Stimulated activated CD4-positive, alpha-beta T cell treated with anti-CD3 and anti-CD28 coated beads, Interleukin-4, amount 100 ng/mL, for 4 hours (primary cell): ENCODE data around the gene FOXA2.
"Not testable (repeated sequence)": the region's sequence is repeated elsewhere in the genome, so short reads cannot be mapped to it uniquely, and the experiment has no call there.

ENCODE experiments used
- DNase-seq, 2 experiments: peaks; one replicate each; pipeline ENCODE4 v3.0.0-alpha.2; 2020

The FOXA2 gene

DNA sequence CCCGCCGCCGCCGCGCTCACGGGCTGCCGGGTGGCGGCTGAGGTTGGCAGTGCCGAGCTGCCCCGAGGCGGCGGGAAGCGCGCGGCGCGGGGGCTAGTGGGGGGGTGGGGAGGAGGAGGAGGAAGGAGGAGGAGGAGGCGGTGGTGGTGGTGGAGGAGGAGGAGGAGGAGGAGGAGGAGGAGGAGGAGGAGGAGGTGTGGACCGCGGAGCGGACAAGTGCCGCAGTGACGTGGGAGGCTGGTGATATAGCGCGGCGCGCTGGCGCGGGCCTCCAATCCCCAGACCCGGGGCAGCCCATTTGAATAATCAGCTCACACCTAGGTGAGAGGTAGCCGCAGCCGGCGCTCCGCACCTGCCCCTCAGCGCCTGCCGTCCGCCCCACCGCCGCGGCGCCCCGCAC is at the start of gene FOXA2:
FOXA2 (minus strand) TSS at position 51 of the 400 bp plus-strand sequence. CDS start 294 bp downstream, outside the sequence.
- no peak for DNase-seq

DNA sequence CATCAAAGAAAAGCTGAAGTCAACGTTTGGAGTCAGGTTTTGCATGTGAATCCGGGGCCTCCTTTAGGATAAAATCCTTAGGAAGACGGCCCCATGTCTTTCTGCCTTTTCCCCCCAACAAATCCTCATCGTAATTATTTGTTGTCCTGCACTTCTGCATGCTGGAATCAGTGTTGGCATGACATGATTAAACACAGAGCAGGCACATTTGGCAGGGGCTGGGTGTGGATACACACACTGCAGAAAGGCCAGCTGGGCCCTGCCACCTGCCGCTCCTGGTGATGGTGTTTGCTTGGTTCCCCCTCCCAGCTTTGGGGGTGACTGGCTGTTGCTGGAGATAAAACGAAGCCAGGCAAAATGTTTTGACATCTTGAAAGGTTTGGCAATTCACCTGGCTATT is 46.3 kb upstream of the FOXA2 start:
- DNase-seq, result no peak

DNA sequence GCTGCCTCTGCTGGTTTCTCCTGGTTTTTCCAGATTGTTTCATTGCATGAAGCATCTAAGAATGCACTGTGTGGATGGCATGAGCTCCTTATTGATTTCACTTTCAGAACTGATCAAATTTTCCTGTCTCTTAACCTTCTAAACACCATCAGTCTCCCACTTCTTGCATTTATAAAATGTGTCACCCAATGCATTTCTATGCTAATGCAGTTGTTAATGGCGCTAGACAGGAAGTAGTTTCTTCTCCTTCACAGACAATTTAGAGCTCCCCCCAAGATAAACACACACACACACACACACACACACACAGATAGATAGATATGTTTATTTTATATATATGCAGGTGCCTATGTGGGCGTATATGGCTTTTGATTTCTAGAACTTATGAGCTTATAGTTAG is 45.6 kb upstream of the FOXA2 start:
- DNase-seq, result no peak

DNA sequence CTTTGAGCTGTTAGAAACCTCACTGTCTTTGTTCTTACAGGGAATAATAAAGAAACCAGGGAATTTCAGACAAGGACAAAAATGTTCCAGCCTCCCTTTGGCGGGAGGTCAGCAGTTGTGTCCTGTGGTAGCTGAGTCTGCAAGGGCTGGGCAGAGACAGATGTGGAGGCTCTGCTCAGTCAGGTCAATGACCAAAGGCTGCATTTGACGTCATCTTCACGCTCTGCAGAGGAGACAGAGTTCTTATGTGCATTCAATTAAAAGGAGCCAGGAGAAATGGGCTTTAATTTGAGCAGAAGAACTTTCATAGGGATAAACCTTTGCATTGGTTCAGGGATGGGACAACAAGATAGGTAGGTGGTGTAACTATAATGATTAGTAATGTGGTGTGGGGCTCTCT is 45.1 kb upstream of the FOXA2 start:
- no peak for DNase-seq

DNA sequence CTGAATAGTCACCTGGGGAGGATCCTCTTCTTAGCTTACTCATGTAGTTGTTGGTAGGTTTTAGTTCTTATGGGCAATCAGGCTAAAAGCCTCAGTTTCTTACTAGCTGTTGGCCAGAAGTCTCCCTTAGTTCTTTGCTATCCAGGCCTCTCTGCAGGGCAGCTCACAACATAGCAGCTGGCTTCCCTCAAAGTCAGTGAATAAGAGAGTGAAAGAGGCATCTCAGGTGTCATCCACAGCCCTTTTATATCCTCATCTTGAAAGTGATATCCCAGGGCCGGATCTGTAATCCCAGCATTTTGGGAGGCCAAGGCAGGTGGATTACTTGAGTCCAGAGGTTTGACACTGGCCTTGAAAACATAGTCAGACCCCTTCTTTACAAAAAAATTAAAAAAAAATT is 42.1 kb upstream of the FOXA2 start:
- DNase-seq, result no peak

DNA sequence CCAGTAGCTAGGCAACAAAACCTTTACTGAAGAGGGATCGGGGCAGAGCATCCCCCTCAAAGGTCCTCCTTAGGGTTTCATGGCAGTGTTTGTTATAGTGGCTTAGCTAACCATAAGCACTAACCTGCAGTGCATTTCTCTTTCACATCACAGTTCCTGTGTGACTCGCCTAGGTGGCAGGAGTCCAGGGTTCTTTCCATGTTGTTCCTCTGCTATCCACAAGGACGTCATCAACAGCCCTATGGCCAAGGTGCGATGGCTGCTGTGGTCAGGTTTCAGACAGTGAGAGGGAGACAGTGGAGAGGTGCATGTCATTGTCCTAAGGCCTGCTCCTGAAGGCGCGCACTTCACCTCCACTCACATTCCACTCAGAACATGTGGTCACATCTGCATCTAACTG is 38.8 kb upstream of the FOXA2 start:
- DNase-seq, result no peak

DNA sequence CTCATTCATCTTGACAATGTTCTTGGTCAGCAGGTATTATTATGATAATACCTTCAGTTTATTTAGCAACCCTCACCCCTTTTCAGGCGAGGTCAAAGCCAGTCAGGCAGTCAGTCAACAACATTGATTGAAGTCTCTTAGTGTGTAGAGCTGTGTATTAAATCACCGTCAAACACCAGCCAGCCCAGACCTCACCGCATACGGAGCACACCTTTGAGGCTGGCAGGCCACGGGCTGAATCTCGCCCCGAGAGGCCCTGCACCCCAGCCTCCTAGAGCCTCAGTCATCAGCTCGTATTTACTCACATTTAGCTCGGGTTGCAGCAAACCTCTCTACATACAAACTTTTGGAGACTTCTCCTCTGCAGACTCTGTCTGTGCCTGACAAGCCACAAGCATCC is 36.0 kb upstream of the FOXA2 start:
- DNase-seq, result no peak

DNA sequence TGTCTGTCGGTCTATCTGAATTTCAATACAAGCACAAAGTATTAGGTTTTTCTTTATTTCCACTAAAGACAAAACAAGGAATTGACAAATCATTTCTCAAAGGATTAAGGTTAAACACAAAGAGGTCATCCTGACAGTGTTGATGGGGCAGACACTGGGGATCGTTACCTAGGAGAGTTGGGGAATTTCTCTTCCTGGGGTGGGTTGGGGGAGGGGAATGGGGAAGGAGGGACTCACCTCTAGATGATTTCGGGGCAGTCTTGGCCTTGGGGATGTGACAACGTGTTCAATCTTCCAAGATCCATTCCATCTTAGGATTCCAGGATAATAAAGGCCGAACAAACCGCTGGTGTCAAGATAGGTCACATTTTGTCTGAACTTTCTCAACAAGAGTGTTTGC is 35.4 kb upstream of the FOXA2 start:
- DNase-seq, result no peak

DNA sequence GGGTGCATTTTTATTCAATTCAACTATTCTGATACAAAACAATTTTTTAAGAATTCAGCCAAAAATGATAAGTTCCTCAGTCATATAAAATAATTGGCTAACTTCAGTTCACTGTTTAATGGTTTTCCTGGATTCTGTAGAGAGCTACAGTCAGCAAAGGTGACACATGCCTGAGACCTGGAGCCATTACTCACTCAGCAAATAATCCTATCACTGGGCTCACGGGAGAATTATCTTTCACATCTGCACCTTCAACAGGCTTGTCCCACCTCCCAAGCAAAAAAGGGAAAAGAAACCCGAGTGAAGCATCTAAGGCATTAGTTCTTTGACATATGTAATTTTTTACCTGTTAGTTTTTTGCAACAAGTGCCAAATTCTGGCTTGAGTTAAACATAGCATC is 34.9 kb upstream of the FOXA2 start:
- no peak for DNase-seq

DNA sequence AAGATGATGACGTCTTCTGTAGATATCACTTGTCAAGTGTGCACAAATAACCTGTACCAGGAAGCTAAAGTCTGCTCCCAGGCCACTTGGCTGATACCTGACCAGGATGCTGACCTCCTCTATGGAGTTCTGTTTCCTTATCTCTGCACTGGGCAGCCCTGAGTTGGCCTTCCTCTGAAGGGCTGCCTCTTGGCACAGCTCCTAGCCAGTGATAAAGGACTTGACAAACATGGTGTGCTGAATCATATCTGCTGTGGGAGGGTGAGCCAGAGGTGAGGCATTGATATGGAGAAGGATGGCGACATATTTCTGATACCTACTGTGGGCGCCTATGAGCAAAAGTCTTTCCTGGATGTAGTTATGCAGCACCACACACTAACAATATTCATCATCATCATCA is 32.8 kb upstream of the FOXA2 start:
- DNase-seq, result no peak

DNA sequence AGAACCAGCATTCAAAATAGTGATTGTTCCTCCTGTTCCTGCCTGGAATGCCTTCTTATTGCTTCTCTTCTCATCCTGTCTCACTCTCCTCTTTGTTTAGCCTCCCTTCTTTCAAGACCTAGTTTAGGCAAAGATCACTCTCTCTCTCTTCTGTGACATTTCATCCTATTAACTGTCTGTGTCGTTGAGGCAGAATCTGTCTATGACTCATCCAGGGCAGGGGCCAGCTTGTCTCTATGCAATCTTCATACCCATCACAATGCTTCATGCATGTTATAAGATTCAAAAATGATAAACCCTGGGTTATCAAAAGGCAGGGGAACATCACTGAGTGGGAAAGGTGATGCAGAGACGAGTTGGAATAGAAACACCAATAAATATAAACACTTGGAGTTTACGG is 32.2 kb upstream of the FOXA2 start:
- no peak for DNase-seq

DNA sequence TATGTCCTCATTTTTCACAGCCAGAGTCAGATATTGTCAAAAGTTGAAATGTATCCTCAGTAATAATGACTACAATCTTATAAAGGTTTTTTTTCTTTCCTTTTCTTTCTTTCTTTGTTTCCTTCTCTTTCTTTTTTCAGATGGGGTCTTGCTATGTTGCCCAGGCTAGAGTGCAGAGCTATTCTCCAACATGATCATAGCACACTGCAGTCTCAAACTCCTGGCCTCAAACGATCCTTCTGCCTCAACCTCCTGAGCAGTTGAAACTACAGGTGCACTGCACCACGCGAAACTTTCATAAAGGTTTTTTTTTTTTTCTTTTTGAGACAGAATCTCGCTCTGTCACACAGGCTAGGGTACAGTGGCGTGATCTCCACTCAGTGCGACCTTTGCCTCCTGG is 31.1 kb upstream of the FOXA2 start:
- no peak for DNase-seq

DNA sequence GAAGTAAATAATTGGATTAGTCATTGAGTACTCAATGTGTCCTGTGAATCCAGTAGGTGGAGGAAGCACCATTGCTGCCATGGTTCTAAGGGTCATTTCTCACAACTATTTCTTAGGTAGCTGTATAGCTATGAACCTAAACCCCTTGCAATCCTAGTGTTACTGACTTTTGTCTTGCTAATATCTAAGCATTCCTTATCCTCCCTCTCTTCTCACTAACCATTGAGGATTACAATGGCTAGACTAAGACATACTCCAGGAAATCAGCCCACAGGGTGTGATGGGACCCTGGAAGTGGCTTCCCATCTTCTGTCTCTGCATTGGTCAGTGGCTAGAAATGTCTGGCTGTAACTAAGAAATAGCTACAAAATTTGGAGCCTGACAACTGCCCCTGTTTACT is 27.3 kb upstream of the FOXA2 start:
- no peak for DNase-seq

DNA sequence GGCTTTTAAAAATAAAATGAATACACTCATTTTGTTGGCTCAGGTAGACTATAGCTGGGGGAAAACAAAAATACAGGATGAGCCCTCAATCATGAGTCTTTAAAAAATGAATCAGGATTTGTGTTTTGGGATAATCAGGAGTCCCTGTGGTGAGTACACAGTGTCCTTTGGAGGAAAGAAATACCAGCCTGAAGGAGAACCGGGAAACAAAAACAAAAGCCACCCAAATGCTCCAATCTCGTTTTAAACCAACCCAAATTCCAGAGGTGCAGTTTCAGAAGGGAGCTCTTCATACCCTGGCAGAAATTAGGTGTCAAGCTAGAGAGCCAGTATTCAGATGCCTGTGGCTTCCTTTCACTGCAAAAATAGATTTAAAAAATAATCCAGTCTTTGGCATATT is 23.3 kb upstream of the FOXA2 start:
- no peak for DNase-seq

DNA sequence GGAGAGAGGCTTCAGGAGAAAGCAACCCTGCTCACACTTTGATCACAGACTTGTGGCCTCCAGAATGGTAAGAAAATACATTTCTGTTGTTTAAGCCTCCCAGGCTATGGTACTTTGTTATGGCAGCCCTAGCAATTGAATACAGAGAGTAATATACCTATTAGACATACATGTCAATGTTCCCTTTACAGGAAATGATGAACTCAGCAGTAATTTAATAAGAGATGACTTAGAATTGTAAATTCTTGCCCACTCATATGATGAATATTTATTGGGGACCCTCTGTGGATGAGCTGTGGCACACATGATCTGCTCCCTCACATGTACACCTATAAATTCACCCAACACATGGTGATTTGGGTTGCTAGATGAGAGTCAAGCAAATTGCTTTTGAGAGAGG is 20.4 kb upstream of the FOXA2 start:
- no peak for DNase-seq

DNA sequence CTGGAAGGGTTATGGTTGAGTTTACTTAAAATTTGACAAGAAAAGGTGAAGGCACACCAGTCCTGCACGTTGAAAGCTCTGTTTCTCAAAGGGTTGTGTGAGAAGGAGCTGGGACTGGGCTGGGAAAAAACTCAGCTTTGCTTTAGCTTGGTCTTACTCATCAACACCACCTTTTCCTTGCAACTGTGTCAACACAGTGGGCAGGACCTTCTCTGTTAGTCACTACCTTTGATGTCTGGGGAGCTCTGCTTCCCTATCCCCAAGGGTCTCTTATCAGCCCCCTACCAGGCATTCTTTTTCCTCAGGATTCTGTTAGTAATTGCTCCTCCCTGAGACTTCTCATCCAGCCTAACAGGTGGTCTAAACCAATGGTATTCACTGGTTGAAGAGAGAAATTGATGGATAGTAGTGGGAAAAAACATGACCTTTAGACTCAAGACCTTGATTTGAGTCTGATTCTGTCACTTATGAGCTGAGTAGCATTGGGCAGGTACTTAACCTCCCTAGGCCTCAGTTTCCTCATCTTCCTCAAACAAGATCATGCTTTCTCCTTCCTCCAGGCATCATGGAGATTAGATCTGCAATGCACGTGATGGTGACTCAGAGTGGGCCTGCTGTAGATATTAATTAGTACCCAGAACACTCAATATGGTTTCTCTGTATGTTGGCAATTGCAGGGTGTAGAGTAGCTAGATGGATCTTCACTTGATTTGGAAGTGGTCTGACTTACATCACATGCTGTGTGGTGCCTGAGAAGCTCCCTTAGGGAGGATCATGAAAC is 17.2 kb upstream of the FOXA2 start:
- no peak for DNase-seq

DNA sequence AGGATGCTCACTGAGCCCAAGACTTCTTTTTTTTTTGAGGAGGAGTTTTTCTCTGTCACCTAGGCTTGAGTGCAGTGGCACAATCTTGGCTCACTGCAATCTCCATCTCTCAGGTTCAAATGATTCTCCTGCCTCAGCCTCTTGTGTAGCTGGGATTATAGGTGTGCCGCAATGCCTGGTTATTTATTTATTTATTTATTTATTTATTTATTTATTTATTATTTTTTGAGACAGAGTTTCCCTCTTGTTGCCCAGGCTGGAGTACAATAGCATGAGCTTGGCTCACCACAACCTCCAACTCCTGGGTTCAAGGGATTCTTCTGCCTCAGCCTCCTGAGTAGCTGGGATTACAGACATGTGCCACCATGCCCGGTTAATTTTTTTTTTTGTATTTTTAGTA is 14.9 kb upstream of the FOXA2 start:
- not testable (repeated sequence) for DNase-seq

DNA sequence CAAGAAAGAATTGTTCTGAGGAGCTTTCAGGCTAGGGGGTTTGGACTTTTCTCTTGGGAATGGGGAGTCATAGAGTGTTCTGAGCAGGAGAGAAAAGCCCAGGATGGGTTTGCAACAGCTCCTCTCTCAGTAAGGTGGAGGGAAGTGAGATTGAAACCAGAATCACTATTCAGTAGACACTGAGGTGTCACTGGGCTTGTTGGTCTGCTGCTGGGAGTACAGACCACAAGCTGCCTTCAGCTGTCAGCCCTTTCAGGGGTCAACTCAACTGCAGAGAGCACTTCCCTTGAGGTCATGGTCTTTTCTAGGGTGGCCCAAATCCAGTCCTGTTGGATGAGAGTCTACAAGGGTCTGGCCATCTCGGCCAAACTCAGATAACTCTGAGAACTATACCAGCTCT is 12.9 kb upstream of the FOXA2 start:
- DNase-seq, result no peak

DNA sequence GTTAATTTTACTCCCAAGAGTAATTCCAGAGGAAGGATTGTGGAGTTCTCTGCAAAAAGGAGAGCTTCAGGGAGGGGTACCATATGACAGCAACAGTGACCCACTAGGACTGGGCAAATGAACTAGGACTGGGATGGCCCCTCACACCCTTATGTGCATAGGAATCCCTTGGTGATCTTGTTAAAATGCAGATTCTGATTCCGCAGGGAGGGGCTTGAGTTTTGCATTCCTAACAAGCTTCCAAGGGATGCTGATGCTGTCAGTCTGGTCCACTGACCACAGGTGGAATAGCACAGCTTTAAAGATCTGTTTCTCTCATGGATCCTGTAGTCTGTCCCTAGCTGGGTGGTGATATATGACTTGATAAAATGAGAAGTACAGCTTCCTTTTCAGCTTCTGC is 6.3 kb upstream of the FOXA2 start:
- DNase-seq, result no peak

DNA sequence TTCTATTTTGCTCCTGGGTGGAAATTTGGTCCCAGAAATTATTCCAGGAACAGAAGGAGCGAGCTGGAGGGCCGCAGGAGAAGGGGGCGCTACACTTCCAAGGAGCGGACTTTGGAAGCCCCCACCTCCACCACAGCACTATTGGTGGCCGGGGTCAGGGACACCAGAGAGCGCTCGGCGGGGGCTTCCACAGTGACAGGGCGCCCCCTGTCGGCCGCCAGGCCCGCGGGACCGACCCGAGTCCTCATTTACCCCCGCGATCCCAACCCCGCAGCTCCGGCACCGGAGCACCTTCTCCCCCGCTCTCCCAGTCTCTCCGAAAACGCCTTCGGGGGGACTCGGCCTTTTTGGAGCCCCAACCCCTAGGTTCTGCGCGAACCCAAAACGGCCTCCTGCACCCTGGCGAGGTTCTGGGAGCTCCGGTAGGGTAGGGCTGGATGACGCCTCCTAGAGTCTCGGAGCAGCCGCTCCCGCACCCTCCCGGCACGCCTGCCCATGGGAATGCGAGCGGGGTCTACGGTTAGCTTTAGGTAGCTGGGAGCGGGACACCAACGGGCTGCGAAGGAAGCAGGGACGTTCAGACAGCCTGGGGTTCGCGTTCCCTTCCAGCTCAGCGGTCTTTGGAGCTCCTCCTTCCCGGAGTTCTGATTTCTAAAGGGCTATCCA is 2.4 kb upstream of the FOXA2 start:
- no peak for DNase-seq

DNA sequence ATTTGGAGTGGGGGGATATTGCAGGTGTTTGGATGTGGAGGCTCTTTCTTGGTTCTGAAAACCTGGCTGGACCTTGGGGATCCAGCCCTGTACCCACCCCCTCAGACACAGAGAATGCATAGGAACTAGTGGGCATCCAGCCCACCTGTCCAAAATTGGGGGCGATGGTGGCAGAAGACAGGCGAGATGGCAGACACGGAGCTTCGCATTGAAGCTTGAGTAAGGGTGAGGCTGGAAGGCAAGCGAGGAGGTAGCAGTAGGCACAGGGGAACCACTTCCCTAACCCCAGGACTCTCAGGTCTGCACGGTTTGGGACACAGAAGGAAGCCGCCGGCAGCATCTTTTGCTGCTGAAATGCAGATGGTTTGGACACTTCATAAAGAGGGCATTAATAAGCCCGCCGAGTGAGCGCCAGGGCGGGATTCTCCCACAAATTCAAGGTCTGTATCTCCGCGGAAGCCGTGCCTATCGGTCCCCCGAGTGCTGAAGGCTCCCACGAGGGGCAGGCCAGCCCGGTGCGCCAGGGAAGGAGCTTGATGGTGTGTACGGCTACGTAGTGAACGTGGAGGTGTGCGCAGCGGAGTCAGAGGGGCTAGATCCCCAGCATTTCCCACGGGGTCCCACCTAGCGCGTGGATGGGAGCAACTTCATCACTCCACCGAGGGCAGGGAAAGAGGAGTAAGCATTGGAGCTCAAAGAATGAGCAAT is 1.6 kb upstream of the FOXA2 start:
- no peak for DNase-seq

DNA sequence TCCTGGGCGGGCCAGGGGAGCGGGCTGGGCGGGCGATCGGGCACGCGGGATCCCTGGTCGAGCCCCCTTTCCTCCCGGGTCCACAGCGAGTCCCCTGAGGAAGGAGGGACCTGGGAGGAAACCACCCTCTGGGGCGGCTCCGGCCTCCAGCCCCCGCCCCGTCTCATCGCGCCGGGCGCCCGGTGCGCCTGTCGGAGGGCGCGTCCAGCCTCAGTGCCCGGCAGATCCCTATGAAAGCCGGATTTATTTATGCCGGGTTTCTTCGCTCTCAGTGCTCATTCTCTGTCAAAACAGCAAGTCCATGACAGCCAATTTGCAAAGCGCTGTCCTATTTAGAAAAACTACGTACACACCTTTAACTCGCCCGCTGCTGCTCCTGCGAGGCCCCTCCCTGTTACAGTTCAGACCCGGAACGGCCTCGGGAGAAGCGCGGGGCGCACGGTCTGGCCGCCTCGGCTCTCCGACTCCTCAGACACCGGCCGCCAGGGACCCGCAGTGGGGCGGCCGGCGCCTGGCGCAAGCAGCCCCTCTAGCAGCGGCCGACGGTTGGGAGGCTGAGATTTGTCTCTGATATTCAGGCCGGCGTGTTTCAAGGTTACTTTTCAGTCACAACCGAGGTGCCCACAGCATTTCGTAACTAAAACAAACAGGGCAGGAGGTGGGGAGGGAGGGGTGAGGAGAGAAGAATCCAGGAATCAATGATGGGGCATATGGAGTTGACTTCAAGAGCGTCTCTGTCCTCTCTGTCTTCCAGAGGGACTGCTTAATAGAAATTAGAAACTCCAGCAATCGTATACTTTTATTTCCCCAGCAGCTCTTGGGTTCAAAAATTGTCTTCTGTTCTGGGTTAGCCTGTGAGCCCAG is 782 bp upstream of the FOXA2 start:
- no peak for DNase-seq
